CD4-positive, alpha-beta T cell (primary cell): Measurements from ENCODE around the gene GALNTL6. TPM values are rescaled to one million over a fixed set of nuclear protein-coding genes. Genes with fewer than 3 reads are reported as not detected.

Experiments used
- ATAC-seq: fragments of 200-7000 bp; cut with Tn5 transposase; one replicate; pipeline ENCODE4 v1.10.0; 2022; ENCODE audit warnings: mild to moderate bottlenecking; ENCODE audit not compliant: poor library complexity
- CTCF ChIA-PET: fragments of 350-600 bp; sonication (Branson Sonifier 250); formaldehyde crosslinking; loops from one replicate; lab custom pipeline; 2021; ENCODE audit warnings: antibody characterized with exemption, inconsistent platforms; lab: Charles Lee
- POLR2A ChIA-PET: fragments of 350-600 bp; sonication (Branson Sonifier 250); formaldehyde crosslinking; loops from one replicate; lab custom pipeline; 2021; ENCODE audit warnings: antibody characterized with exemption, inconsistent platforms; lab: Charles Lee
- DNase-seq, 14 experiments: peaks; one replicate each; pipeline ENCODE4 v3.0.0-alpha.2; 2013 to 2020; ENCODE audit warnings: mixed read lengths in 2 of 14
- H3K27ac ChIP-seq, 2 donors: one replicate each; pipeline versions ENCODE4 v1.5.1 to v1.7.0; 2013; ENCODE audit warnings: low read length in 2 of 2, low read depth in 1 of 2, mild to moderate bottlenecking in 1 of 2
- H3K27me3 ChIP-seq, 2 experiments: 1 replicate in 1 of 2; 2 replicates in 1 of 2; pipeline versions ENCODE4 v1.6.1 to v1.7.0; 2013; ENCODE audit warnings: low read length in 2 of 2, control low read depth in 1 of 2, mild to moderate bottlenecking in 1 of 2, moderate library complexity in 1 of 2; ENCODE audit not compliant: insufficient read depth in 2 of 2, control insufficient read depth in 1 of 2
- H3K36me3 ChIP-seq: one replicate; pipeline ENCODE4 v1.6.1; 2013; ENCODE audit warnings: low read length, control low read depth; ENCODE audit not compliant: insufficient read depth
- H3K4me1 ChIP-seq: one replicate; pipeline ENCODE4 v1.6.1; 2013; ENCODE audit warnings: low read length, control low read depth; ENCODE audit not compliant: insufficient read depth
- H3K4me3 ChIP-seq: one replicate; pipeline ENCODE4 v1.5.1; 2013; ENCODE audit warnings: mild to moderate bottlenecking, low read length, moderate library complexity
- H3K9me3 ChIP-seq, 2 experiments: 1 replicate in 1 of 2; 2 replicates in 1 of 2; pipeline versions ENCODE4 v1.6.1 to v1.7.0; 2013; ENCODE audit warnings: low read length in 2 of 2, mild to moderate bottlenecking in 2 of 2, control low read depth in 1 of 2, moderate library complexity in 1 of 2; ENCODE audit not compliant: control insufficient read depth in 1 of 2, insufficient read depth in 1 of 2
- H3K27ac Mint-ChIP-seq: one replicate; pipeline ENCODE4 v1.8.0; 2020; ENCODE audit warnings: mixed read lengths
- H3K27me3 Mint-ChIP-seq: one replicate; pipeline ENCODE4 v1.8.0; 2021; ENCODE audit warnings: mixed read lengths
- H3K36me3 Mint-ChIP-seq: one replicate; pipeline ENCODE4 v1.8.0; 2021; ENCODE audit warnings: low read depth, mixed read lengths
- H3K4me1 Mint-ChIP-seq: one replicate; pipeline ENCODE4 v1.8.0; 2021; ENCODE audit warnings: low read depth, mixed read lengths
- H3K4me3 Mint-ChIP-seq: one replicate; pipeline ENCODE4 v1.8.0; 2020; ENCODE audit warnings: mild to moderate bottlenecking, mixed read lengths
- H3K9me3 Mint-ChIP-seq: one replicate; pipeline ENCODE4 v1.8.0; 2020; ENCODE audit warnings: mixed read lengths
- CTCF ChIP-seq: fragments of 200-600 bp; IDR thresholded peaks from one replicate; pipeline ENCODE4 v1.8.0; 2022; ENCODE audit warnings: antibody characterized with exemption, mild to moderate bottlenecking
- intact Hi-C, 2 experiments: fragments of 100-400 bp; cut with DNase I in 1 of 2; cut with micrococcal nuclease in 1 of 2; formaldehyde crosslinking; loops; one replicate each; pipeline versions ENCODE4 v1.15.1 to v1.9.0; 2023 to 2025; cut with DNase I, micrococcal nuclease
- total RNA-seq, 174 experiments: library from RNA in 2 of 174; stranded (reverse) in 2 of 174; gene quantifications; one replicate each; pipeline ENCODE4 v1.2.3 and lab custom pipeline; 2021 to 2026

The GALNTL6 gene
- total RNA-seq, 2 experiments from 2014 or later, result not detected

GRCh38 chr4:172998527-172999469, 1185.6 kb downstream of the GALNTL6 start:
- DNase-seq (no peak), ATAC-seq (no peak)
- Histone ChIP-seq H3K36me3 (no peaks in the 10 kb centered on the region), H3K4me1 (no peaks in the 10 kb centered on the region), H3K9me3 (no peaks in the 10 kb centered on the region), H3K27me3 (peaks cover 0 to 3% of the 10 kb centered on the region in 2 experiments), H3K4me3 (no peak overlapping the region), H3K27ac (no peak overlapping the region)
- no peaks in the 10 kb centered on the region for H3K9me3 Mint-ChIP-seq
- no peak for TF ChIP-seq CTCF
- no peaks in the 10 kb centered on the region for H3K4me1 Mint-ChIP-seq
- POLR2A ChIA-PET, result no interaction called here
- H3K27ac Mint-ChIP-seq, result no peak overlapping the region
- CTCF ChIA-PET, result no interaction called here
- H3K36me3 Mint-ChIP-seq, result no peaks in the 10 kb centered on the region
- H3K27me3 Mint-ChIP-seq, result peaks cover 22% of the 10 kb centered on the region
- intact Hi-C loops, result no loop called here
- no peak overlapping the region for H3K4me3 Mint-ChIP-seq

- Histone ChIP-seq H3K4me1 (no peaks in the 10 kb centered on the region), H3K36me3 (no peaks in the 10 kb centered on the region), H3K27me3 (peaks cover 0 to 3% of the 10 kb centered on the region in 2 experiments), H3K27ac (no peak overlapping the region), H3K9me3 (no peaks in the 10 kb centered on the region), H3K4me3 (no peak overlapping the region)
- no peaks in the 10 kb centered on the region for H3K9me3 Mint-ChIP-seq
- ChIA-PET POLR2A (no interaction called here), CTCF (no interaction called here)
- H3K36me3 Mint-ChIP-seq, result no peaks in the 10 kb centered on the region
- DNase-seq (no peak), ATAC-seq (no peak)
- intact Hi-C loops, result no loop called here
- TF ChIP-seq CTCF, result no peak
- no peaks in the 10 kb centered on the region for H3K4me1 Mint-ChIP-seq
- no peak overlapping the region for H3K27ac Mint-ChIP-seq
- H3K4me3 Mint-ChIP-seq, result no peak overlapping the region
- peaks cover 12% of the 10 kb centered on the region for H3K27me3 Mint-ChIP-seq
Measured at GRCh38 chr4:173001571-173001970, 1188.4 kb downstream of the GALNTL6 start.

GRCh38 chr4:173002830-173003561, 1189.8 kb downstream of the GALNTL6 start:
- no peaks in the 10 kb centered on the region for H3K36me3 Mint-ChIP-seq
- peaks cover 10% of the 10 kb centered on the region for H3K27me3 Mint-ChIP-seq
- no peak for TF ChIP-seq CTCF
- peaks cover 0 to 3% of the 10 kb centered on the region in 2 experiments for H3K27me3 ChIP-seq
- H3K9me3 ChIP-seq, result no peaks in the 10 kb centered on the region
- ChIA-PET POLR2A (no interaction called here), CTCF (no interaction called here)
- H3K4me3 ChIP-seq, result no peak overlapping the region
- no peak overlapping the region for H3K4me3 Mint-ChIP-seq
- H3K27ac Mint-ChIP-seq, result no peak overlapping the region
- ATAC-seq (no peak), DNase-seq (no peak)
- no peaks in the 10 kb centered on the region for H3K4me1 ChIP-seq
- H3K36me3 ChIP-seq, result no peaks in the 10 kb centered on the region
- H3K27ac ChIP-seq, result no peak overlapping the region
- intact Hi-C loops, result no loop called here
- H3K4me1 Mint-ChIP-seq, result no peaks in the 10 kb centered on the region
- H3K9me3 Mint-ChIP-seq, result no peaks in the 10 kb centered on the region
